HCT116 (cell line): ENCODE data around the gene SNTG2. TPM values are rescaled to one million over a fixed set of nuclear protein-coding genes. Genes with fewer than 3 reads are reported as not detected.

ENCODE experiments used
- ATAC-seq: fragments of 200-7000 bp; cut with Tn5 transposase; 2 replicates; pipeline ENCODE4 v1.9.1; 2020; ENCODE audit warnings: mild to moderate bottlenecking, moderate library complexity
- BruUV-seq: library from RNA; stranded (reverse); fragments of 400-500 nt; replicated peaks from 2 replicates; lab custom pipeline; 2021; lab: Mats Ljungman, UMichigan
- CTCF ChIA-PET: fragments of 300-600 bp; sonication (Branson Sonifier 250); formaldehyde crosslinking; loops from one replicate; lab custom pipeline; 2021; ENCODE audit warnings: antibody characterized with exemption; lab: Charles Lee
- POLR2A ChIA-PET: fragments of 300-600, 350-600 bp; sonication (Branson Sonifier 250); formaldehyde crosslinking; loops from one replicate; lab custom pipeline; 2021; ENCODE audit warnings: antibody characterized with exemption; lab: Charles Lee
- RAD21 ChIA-PET, 2 experiments: fragments of 300-600 bp; sonication (Branson Sonifier 250); formaldehyde crosslinking; loops; one replicate each; lab custom pipeline; 2023; ENCODE audit warnings: low total read pairs in 2 of 2; ENCODE audit not compliant: uncharacterized antibody in 2 of 2, unreplicated experiment in 2 of 2, low non-redundant PET in 1 of 2; lab: Charles Lee
- DNase-seq: peaks from one replicate; pipeline ENCODE4 v3.0.0-alpha.2; 2010; ENCODE audit warnings: low read depth, low spot score
- H2AFZ ChIP-seq: fragments of 200-600 bp; shearing (Covaris generic), sonication (generic); 2 replicates; pipeline ENCODE4 v1.6.1; 2017; ENCODE audit warnings: low read depth, mixed run types, mixed read lengths, antibody characterized with exemption, low read length; ENCODE audit not compliant: poor library complexity, severe bottlenecking
- H3K27ac ChIP-seq: 2 replicates; pipeline ENCODE4 v1.5.1; 2012; ENCODE audit warnings: low read depth, low read length
- H3K27me3 ChIP-seq: fragments of 200-600 bp; sonication (generic); 2 replicates; pipeline ENCODE4 v1.6.1; 2016; ENCODE audit warnings: mixed run types, low read length, mixed read lengths; ENCODE audit not compliant: insufficient read depth
- H3K36me3 ChIP-seq, 2 experiments: fragments of 200-500 bp in 1 of 2; fragments of 200-600 bp in 1 of 2; sonication (Bioruptor generic) in 1 of 2; sonication (generic) in 1 of 2; 2 replicates each; pipeline versions ENCODE4 v1.5.1 to v1.6.1; 2014 to 2016; ENCODE audit warnings: low read length in 2 of 2, inconsistent platforms in 1 of 2, mixed read lengths in 1 of 2, mixed run types in 1 of 2; ENCODE audit not compliant: insufficient read depth in 2 of 2, control insufficient read depth in 1 of 2
- H3K4me1 ChIP-seq, 2 experiments: fragments of 200-600 bp in 1 of 2; sonication (generic) in 1 of 2; 2 replicates each; pipeline versions ENCODE4 v1.5.1 to v1.6.1; 2012 to 2017; ENCODE audit warnings: low read length in 2 of 2, inconsistent platforms in 1 of 2, mild to moderate bottlenecking in 1 of 2, mixed read lengths in 1 of 2, mixed run types in 1 of 2, moderate library complexity in 1 of 2; ENCODE audit not compliant: insufficient read depth in 2 of 2, control insufficient read depth in 1 of 2
- H3K4me2 ChIP-seq: fragments of 200-600 bp; sonication (generic); 2 replicates; pipeline ENCODE4 v1.6.1; 2017; ENCODE audit warnings: mixed run types, low read length, mixed read lengths
- H3K4me3 ChIP-seq, 2 experiments: fragments of 200-600 bp in 1 of 2; sonication (generic) in 1 of 2; replicated peaks in 1 of 2; 2 replicates each; pipeline ENCODE4 v1.5.1; 2011 to 2016; ENCODE audit warnings: low read length in 2 of 2, control low read depth in 1 of 2, low read depth in 1 of 2, mild to moderate bottlenecking in 1 of 2, mixed read lengths in 1 of 2, mixed run types in 1 of 2
- H3K79me2 ChIP-seq: fragments of 200-600 bp; sonication (generic); 2 replicates; pipeline ENCODE4 v1.6.1; 2017; ENCODE audit warnings: mild to moderate bottlenecking, mixed run types, low read length, moderate library complexity, mixed read lengths; ENCODE audit not compliant: insufficient read depth
- H3K9ac ChIP-seq: fragments of 200-600 bp; sonication (generic); 2 replicates; pipeline ENCODE4 v1.6.1; 2016; ENCODE audit warnings: low read length, mixed read lengths
- H3K9me2 ChIP-seq: fragments of 200-600 bp; sonication (generic), shearing (Covaris generic); 2 replicates; pipeline ENCODE4 v1.6.1; 2017; ENCODE audit warnings: mixed run types, mild to moderate bottlenecking, moderate library complexity; ENCODE audit not compliant: insufficient read depth
- H3K9me3 ChIP-seq, 2 experiments: fragments of 200-500 bp in 1 of 2; fragments of 200-600 bp in 1 of 2; sonication (Bioruptor generic) in 1 of 2; sonication (generic) in 1 of 2; 2 replicates each; pipeline ENCODE4 v1.6.1; 2014 to 2017; ENCODE audit warnings: low read length in 2 of 2, mixed read lengths in 2 of 2, inconsistent platforms in 1 of 2, low read depth in 1 of 2, mild to moderate bottlenecking in 1 of 2, mixed run types in 1 of 2, moderate library complexity in 1 of 2; ENCODE audit not compliant: control insufficient read depth in 1 of 2, insufficient read depth in 1 of 2
- H4K20me1 ChIP-seq: fragments of 200-600 bp; sonication (generic), shearing (Covaris generic); 2 replicates; pipeline ENCODE4 v1.6.1; 2017; ENCODE audit warnings: mixed run types, mild to moderate bottlenecking, moderate library complexity; ENCODE audit not compliant: insufficient read depth
- CBX3 ChIP-seq: IDR thresholded peaks from 2 replicates; pipeline ENCODE4 v1.6.1; 2012; ENCODE audit warnings: low read depth
- EGR1 ChIP-seq: IDR thresholded peaks from 2 replicates; pipeline ENCODE4 v1.6.1; 2012; ENCODE audit warnings: low read depth
- ELF1 ChIP-seq: IDR thresholded peaks from 2 replicates; pipeline ENCODE4 v1.6.1; 2012; ENCODE audit warnings: low read depth, borderline replicate concordance
- EZH2 ChIP-seq: fragments of 200-600 bp; sonication (generic); IDR thresholded peaks from 2 replicates; pipeline ENCODE4 v1.6.1; 2017; ENCODE audit warnings: antibody characterized with exemption, mixed run types
- FOSL1 ChIP-seq: IDR thresholded peaks from 2 replicates; pipeline ENCODE4 v1.6.1; 2012; ENCODE audit warnings: low read depth
- JUND ChIP-seq: IDR thresholded peaks from 2 replicates; pipeline ENCODE4 v1.6.1; 2012
- POLR2A ChIP-seq: IDR thresholded peaks from 2 replicates; pipeline ENCODE4 v1.7.0; 2011; ENCODE audit warnings: borderline replicate concordance; ENCODE audit not compliant: insufficient read depth, insufficient read length; ENCODE audit errors: extremely low read depth
- POLR2AphosphoS5 ChIP-seq: IDR thresholded peaks from 2 replicates; pipeline ENCODE4 v1.6.1; 2011; ENCODE audit warnings: mild to moderate bottlenecking, low read depth, low read length, moderate library complexity
- RAD21 ChIP-seq: IDR thresholded peaks from 2 replicates; pipeline ENCODE4 v1.6.1; 2012; ENCODE audit warnings: low read depth, mild to moderate bottlenecking
- SIN3A ChIP-seq: IDR thresholded peaks from 2 replicates; pipeline ENCODE4 v1.6.1; 2012; ENCODE audit warnings: low read depth
- SRF ChIP-seq: IDR thresholded peaks from 2 replicates; pipeline ENCODE4 v1.6.1; 2012; ENCODE audit warnings: low read depth
- YY1 ChIP-seq: IDR thresholded peaks from 2 replicates; pipeline ENCODE4 v1.6.1; 2011; ENCODE audit warnings: low read length, low read depth, moderate library complexity, mild to moderate bottlenecking; ENCODE audit not compliant: insufficient replicate concordance; ENCODE audit errors: extremely low read depth
- intact Hi-C: fragments of 100-400 bp; cut with micrococcal nuclease; formaldehyde crosslinking; loops from 2 replicates; pipeline ENCODE4 v1.10.0; 2022
- total RNA-seq: library from RNA; stranded (reverse); gene quantifications from one replicate; pipeline ENCODE4 v1.2.1, GENCODE V29; 2021; ENCODE audit not compliant: unreplicated experiment
- TF ChIP-seq, protein P1 (sequence below): IDR thresholded peaks from 2 replicates; pipeline ENCODE4 v1.6.1; 2012
- TF ChIP-seq, protein P2 (sequence below): IDR thresholded peaks from 2 replicates; pipeline ENCODE4 v1.6.1; 2012
- TF ChIP-seq, protein P3 (sequence below), 3 experiments: fragments of 200-600 bp in 1 of 3; sonication (generic) in 1 of 3; IDR thresholded peaks in 2 of 3; conservative IDR thresholded peaks in 1 of 3; 2 replicates each; pipeline ENCODE4 v1.5.1; 2012 to 2017; ENCODE audit warnings: low read depth in 2 of 3, low read length in 2 of 3, antibody characterized with exemption in 1 of 3, borderline replicate concordance in 1 of 3, control low read depth in 1 of 3, mild to moderate bottlenecking in 1 of 3, mixed read lengths in 1 of 3, mixed run types in 1 of 3, moderate library complexity in 1 of 3; ENCODE audit not compliant: insufficient read depth in 1 of 3

Gene SNTG2
- total RNA-seq, 1 experiment from 2014 or later = not detected

DNA sequence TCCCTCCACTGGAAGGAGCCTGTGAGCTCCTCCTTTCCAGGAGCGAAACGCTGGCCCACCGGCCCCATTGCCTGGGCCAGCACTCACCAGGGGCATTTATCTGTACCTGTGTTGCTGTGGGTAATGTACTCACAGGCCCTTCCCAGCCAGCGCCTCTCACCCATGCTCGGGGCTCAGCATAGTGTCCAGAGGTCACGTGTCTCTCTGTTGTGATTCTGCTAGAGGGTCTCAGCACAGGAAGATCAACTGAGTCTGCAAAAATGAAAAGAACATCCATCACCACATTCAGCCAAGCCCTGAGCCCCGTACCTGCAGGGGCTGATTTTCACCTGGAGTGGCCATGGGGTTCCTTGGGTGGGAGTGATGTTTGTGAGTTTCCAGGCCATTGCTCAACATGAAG is 359.6 kb downstream of the SNTG2 start:
- Histone ChIP-seq H3K36me3 (no peaks in the 10 kb centered on the region), H3K4me1 (no peaks in the 10 kb centered on the region), H3K9me3 (no peaks in the 10 kb centered on the region), H3K79me2 (no peaks in the 10 kb centered on the region), H2AFZ (no peak overlapping the region), H3K9me2 (no peaks in the 10 kb centered on the region), H3K9ac (no peak overlapping the region), H3K4me2 (no peak overlapping the region), H4K20me1 (no peaks in the 10 kb centered on the region), H3K27ac (no peak overlapping the region), H3K4me3 (no peak overlapping the region), H3K27me3 (peaks cover 9% of the 10 kb centered on the region; the same call in 1 of the 2 replicates)
- POLR2A ChIA-PET = no interaction called here
- TF ChIP-seq JUND (no peak), SRF (no peak), ELF1 (no peak), YY1 (no peak), POLR2A (no peak), POLR2AphosphoS5 (no peak), CBX3 (no peak), EZH2 (no peak), SIN3A (no peak), RAD21 (no peak), EGR1 (no peak), FOSL1 (no peak)
- TF ChIP-seq, protein P1, sequence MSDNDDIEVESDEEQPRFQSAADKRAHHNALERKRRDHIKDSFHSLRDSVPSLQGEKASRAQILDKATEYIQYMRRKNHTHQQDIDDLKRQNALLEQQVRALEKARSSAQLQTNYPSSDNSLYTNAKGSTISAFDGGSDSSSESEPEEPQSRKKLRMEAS = no peak
- TF ChIP-seq, protein P2, sequence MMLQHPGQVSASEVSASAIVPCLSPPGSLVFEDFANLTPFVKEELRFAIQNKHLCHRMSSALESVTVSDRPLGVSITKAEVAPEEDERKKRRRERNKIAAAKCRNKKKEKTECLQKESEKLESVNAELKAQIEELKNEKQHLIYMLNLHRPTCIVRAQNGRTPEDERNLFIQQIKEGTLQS = no peak
- TF ChIP-seq, protein P3, sequence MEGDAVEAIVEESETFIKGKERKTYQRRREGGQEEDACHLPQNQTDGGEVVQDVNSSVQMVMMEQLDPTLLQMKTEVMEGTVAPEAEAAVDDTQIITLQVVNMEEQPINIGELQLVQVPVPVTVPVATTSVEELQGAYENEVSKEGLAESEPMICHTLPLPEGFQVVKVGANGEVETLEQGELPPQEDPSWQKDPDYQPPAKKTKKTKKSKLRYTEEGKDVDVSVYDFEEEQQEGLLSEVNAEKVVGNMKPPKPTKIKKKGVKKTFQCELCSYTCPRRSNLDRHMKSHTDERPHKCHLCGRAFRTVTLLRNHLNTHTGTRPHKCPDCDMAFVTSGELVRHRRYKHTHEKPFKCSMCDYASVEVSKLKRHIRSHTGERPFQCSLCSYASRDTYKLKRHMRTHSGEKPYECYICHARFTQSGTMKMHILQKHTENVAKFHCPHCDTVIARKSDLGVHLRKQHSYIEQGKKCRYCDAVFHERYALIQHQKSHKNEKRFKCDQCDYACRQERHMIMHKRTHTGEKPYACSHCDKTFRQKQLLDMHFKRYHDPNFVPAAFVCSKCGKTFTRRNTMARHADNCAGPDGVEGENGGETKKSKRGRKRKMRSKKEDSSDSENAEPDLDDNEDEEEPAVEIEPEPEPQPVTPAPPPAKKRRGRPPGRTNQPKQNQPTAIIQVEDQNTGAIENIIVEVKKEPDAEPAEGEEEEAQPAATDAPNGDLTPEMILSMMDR (IDR thresholded peaks at IDR 0.05 in 2 of 3, conservative IDR thresholded peaks at IDR 0.05 in 1 of 3; ENCODE audit: borderline replicate concordance in 1 of 3, insufficient read depth in 1 of 3, low read depth in 2 of 3, low read length in 2 of 3) = no peak
- no TSS peak for BruUV-seq
- DNase-seq (no peak), ATAC-seq (no peak)
- intact Hi-C loops = no loop called here
- CTCF ChIA-PET = no interaction called here
- RAD21 ChIA-PET = no interaction called here
